Stimulated activated CD4-positive, alpha-beta T cell treated with anti-CD3 and anti-CD28 coated beads, Interleukin-4, amount 100 ng/mL, for 48 hours (primary cell): Measurements from ENCODE around the gene BMP7.
"Not testable (repeated sequence)": the region's sequence is repeated elsewhere in the genome, so short reads cannot be mapped to it uniquely, and the experiment has no call there.

Experiments
- DNase-seq, 2 donors: peaks; one replicate each; pipeline ENCODE4 v3.0.0-alpha.2; 2020; ENCODE audit warnings: low read depth in 2 of 2

The BMP7 gene

DNA sequence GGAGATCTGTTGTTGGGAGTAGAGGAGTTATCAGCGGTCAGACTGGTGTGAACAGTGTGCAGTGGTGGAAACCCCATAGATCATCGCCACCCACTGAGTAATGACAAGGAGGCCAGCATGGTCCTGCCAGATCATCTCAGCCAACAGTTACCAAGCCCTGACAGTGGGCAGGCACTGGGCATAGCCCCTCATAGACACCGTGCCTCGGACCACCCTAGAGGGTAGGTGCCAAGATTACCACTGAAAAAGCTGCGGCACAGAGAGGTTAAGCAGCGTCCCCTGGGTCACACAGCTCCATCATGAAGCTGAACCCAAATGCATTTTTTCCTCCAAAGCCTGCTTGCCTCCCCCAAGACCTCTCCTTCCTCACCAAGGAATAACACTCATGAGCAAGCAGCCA is 21.5 kb upstream of the BMP7 start:
- DNase-seq = no peak

DNA sequence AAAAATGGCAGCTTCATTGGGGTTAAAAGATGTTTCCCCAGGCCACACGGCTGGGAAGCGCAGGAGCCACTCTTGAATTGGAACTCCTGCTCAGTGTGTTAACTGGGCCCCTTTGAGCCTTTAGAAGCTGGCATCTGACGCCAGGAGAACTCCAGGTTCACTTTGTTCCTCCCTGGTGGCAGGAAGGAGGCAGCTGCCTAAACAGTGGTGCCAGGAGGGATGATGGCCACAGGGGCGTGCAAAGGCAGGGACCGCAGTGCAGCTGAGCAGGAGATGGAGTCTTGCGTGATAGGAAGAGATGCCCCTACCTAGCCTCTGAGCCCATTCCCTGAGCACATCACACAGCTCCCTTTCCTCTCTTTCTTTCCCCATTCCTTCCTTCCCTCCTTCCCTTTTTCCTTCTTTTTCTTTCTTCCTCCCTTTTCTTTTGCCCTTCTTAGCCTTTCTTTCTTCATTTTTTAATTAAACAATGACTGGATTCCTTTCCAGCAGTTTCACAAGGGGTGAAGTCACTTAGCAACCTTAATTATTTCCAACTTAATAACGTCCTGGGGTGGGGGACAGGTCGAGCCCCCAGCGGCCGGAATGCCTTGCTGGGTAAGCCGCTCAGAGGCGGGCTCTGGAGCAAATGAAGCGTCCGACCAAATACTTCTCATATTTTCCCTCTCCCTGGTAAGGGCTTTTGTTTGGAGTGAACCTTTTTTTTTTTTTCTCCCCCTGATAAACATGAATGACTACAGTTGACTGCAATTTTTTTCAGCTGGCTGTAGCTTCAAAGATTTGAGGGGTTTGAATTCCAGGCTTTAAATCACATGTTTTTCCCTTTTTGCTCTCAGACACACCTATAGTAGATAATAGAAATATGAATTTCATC is 20.8 kb upstream of the BMP7 start:
- DNase-seq = no peak

DNA sequence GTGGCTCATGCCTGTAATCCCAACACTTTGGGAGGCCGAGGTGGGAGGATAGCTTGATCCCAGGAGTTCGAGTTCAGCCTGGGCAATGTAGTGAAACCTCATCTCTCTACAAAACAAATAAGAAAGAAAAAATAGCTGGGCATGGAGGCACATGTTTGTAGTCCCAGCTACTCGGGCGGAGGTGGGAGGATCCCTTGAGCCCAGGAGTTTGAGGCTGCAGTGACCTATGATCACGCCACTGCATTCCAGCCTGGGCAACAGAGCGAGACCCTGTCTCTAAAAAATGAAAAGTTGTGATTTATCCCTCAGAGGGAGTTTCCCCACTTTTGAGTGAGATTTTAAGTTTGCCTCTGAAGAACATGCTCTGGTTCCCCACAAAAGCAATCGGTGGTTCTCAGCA is 17.4 kb upstream of the BMP7 start:
- DNase-seq = no peak

GRCh38 chr20:57282670-57283361 is 16.4 kb upstream of the BMP7 start:
- no peak for DNase-seq

- DNase-seq = no peak
Observed at GRCh38 chr20:57281900-57282299, 15.5 kb upstream of the BMP7 start.

DNA sequence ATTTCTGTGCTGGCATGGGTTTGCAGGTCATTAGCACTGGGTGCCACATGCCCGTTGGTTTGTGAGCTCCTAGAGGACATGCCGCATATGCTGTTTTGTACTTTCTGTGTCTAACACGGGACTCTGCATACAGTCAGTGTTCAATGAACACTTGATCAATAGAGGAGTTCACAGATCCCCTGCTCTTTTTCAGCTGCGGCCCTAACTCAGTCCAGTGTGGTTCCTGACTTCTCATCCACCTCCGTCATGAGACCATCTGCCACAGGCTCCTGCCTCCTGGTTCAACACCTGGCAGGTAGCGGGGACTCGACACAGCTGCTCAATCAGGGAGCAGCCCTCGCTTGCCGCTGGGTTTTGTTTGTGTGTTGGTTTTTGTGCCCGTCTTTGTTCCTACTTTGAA is 13.8 kb upstream of the BMP7 start:
- DNase-seq = no peak

- DNase-seq = not testable (repeated sequence)
Observed at GRCh38 chr20:57279548-57279947, 13.1 kb upstream of the BMP7 start.

DNA sequence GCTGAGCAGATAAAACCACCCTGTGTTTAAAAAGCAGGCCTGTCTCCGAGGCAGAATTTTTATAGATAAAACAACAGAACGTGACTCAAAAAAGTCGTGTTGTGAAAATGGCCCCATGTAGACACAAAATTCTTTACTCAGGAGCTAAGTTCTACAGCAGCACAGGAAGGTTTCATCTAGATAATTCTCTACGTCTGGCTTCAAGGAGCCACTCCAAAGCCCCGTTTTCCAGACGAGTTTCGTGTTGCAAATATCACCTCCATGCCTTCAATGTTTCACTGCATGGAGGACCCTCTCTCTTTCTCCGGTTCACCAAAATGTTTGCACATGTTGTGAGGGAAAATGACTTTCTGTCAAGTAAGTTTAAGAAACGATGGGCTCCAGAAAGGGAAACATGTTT is 12.0 kb upstream of the BMP7 start:
- DNase-seq = no peak

DNA sequence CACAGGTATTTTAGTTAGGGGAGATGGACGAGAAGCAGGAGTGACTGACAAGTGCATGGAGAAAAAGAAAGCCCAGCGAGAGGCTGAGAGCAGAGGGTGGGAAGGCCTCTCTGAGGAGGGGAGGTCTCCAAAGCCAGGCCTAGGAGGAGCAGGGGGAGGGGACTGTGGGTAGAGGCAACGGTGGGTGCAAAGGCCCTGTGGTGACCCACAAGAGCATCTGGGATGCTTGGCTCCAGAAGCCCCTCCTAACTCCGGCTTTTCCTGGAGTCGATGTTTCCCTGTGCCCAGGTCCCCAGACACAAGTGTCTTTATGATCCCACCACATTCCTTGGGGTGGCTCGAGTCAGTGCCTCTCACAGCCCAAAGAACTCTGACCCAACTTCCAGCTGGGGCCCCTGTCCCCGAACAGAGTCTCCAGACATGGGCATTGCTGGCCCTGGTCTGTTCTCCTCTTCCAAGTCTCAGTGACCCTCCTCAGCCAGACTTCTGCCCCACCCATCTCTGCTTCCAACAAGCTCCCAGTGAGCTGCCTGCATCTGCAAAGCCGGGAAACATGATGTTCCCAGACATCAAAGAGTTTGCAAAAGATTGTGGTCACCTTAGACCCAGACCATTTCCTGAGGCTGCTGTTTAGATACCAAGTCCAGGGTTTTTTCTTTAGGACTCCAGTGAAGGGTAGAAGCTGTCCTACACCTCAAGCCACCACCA is 11.1 kb upstream of the BMP7 start:
- no peak for DNase-seq

- no peak for DNase-seq
Observed at GRCh38 chr20:57276221-57276620, 9.8 kb upstream of the BMP7 start.

GRCh38 chr20:57275813-57276212 is 9.4 kb upstream of the BMP7 start:
- DNase-seq = no peak

- DNase-seq = no peak
Observed at GRCh38 chr20:57275334-57275733, 8.9 kb upstream of the BMP7 start.

- no peak for DNase-seq
Observed at GRCh38 chr20:57274846-57275245, 8.4 kb upstream of the BMP7 start.

GRCh38 chr20:57274299-57274698 is 7.9 kb upstream of the BMP7 start:
- no peak for DNase-seq

DNA sequence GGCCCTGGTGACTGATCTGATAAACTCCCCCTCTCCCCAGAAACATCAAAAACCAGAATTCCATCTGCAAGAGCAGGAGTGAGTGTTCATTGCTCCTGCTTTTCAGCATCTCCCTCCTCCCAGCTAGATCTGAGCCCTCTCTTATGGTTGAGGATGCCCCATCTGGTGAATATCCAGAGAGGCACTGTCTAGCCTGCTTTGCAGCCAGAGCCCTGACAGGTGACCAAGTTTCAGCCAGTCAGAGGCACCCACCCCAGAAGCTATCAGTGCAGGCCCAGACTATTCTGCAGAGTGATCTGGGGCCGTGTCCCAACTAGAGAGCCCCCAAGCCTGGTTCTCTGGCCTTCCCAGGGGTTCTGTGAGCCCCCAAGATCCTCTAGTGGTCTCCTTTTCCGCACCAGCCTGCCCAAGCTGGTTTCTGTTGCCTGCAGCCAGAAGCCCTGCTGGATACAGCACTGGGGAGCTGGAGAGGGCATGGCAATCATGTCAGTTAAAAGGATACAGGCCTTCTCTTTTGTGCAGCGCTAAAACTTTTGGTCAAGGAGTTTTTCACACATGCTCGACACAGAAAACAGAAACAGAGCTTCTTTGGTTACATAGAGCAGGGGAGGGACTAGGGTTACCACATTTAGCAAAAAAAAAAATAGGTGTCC is 6.6 kb upstream of the BMP7 start:
- no peak for DNase-seq

DNA sequence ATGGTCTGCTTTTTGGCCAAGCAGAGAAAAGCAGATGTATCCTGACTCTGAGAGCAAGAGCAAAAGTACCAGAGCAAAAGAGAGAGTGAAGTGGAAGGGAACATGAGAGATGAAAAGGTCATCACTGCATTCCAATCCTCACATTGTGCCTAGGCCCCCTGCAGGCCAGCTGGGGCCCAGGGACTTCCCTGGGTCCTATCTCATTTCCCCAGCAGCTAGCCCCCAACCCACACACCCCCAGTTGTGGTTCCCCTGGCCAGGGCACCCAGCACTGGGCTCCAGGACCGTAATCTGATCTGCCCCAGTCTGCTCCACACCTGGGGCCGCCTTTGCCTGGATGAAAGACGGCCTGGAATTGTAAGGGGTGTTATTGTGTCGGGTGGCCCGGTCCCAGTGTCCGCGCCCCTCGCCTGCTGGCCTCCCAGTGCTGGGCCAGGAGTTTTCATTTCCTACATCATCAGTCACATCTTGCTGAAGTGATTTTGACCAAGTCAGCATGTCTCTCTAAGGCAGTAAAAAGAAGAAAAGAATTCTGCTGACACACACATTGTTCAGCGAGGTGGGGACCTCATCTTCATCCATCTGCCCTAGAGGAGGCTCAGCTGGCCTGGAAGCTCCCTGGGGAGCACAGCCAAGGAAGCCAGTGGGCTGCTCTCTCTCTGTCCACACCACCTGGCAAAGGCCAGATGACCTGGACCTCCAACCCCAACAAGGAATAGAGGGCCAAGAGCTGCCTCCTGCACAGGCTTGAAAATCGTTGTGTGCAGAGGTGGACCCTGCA is 4.0 kb upstream of the BMP7 start:
- no peak for DNase-seq

GRCh38 chr20:57269148-57269984 is 2.9 kb upstream of the BMP7 start:
- DNase-seq = no peak

DNA sequence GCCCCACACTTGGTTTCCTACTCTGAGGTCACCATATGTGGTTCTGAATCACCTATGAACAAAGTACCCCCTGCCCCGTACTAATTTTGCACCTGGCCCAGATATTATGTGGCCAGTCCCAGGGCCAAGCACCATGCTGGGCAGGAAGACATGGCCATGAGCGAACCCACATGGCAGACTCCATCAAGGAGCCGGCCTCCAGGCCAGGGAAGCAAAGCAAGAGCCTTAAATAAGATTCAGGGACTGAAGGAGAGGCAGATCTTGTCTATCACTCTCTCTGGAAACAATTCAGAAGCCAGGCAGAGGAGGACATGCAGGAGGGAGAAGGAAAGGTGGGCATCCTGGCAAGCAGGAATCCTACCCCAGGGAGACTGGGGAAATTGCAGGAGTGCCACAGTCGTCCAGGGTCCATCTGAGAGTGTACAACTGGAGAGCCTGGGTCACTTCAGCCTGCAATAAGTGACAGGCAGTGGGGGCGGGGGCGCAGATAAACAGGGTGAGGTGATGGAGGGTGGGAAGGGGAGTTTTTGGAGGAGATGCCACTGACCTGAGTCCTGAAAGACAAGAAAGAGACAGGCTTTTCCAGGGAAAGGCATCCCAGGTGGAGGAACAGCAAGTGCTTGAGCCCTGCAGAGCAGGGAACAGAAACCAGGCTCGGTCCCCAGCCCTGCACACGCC is 2.1 kb upstream of the BMP7 start:
- no peak for DNase-seq

- no peak for DNase-seq
Observed at GRCh38 chr20:57267158-57267821, 849 bp upstream of the BMP7 start.

GRCh38 chr20:57265997-57266290 is 497 bp downstream of the BMP7 start:
- no peak for DNase-seq
